Upper lobe of left lung (tissue), 6 donors: ENCODE measurements around the gene VANGL1. TPM values are rescaled to one million over a fixed set of nuclear protein-coding genes. Genes with fewer than 3 reads are reported as not detected.

Source experiments
- ATAC-seq, 2 donors: fragments of 200-7000 bp; cut with Tn5 transposase; one replicate each; pipeline ENCODE4 v1.9.1; 2022; ENCODE audit warnings: mild to moderate bottlenecking in 2 of 2, moderate library complexity in 2 of 2; ENCODE audit not compliant: low FRiP score in 2 of 2
- DNase-seq, 2 donors: peaks; one replicate each; pipeline ENCODE4 v3.0.0-alpha.2; 2019 to 2020
- H3K27ac ChIP-seq, 4 donors: fragments of 200-600 bp; sonication (generic); one replicate each; pipeline ENCODE4 v1.5.1; 2016 to 2019
- H3K27me3 ChIP-seq, 4 donors: fragments of 200-600 bp; sonication (generic); one replicate each; pipeline ENCODE4 v1.5.1; 2017 to 2019
- H3K36me3 ChIP-seq, 4 donors: fragments of 200-600 bp; sonication (generic); one replicate each; pipeline ENCODE4 v1.5.1; 2016 to 2019
- H3K4me1 ChIP-seq, 4 donors: fragments of 200-600 bp; sonication (generic); one replicate each; pipeline ENCODE4 v1.5.1; 2018 to 2019
- H3K4me3 ChIP-seq, 4 donors: fragments of 200-600 bp; sonication (generic); one replicate each; pipeline ENCODE4 v1.5.1; 2017 to 2019; ENCODE audit warnings: mild to moderate bottlenecking in 2 of 4, moderate library complexity in 1 of 4
- H3K9me3 ChIP-seq, 4 donors: fragments of 200-600 bp; sonication (generic); one replicate each; pipeline ENCODE4 v1.5.1; 2018 to 2019
- EP300 ChIP-seq, 4 donors: sonication (generic); formaldehyde crosslinking; IDR thresholded peaks; one replicate each; pipeline ENCODE4 v1.5.1; 2017; ENCODE audit warnings: antibody characterized with exemption in 4 of 4, control low read depth in 2 of 4
- POLR2A ChIP-seq, 4 donors: fragments of 450-650 bp; IDR thresholded peaks; one replicate each; pipeline ENCODE4 v1.5.1; 2016 to 2017; ENCODE audit warnings: antibody characterized with exemption in 4 of 4, mild to moderate bottlenecking in 2 of 4
- POLR2AphosphoS5 ChIP-seq, 2 donors: sonication (generic); formaldehyde crosslinking; IDR thresholded peaks; one replicate each; pipeline ENCODE4 v1.5.1; 2017; ENCODE audit warnings: antibody characterized with exemption in 2 of 2
- WGBS, 2 donors: methylation state at CpG; one replicate each; pipeline ENCODE4 v1.1.5; 2017 to 2018; 5-methylcytosine and 5-hydroxymethylcytosine counted together
- total RNA-seq, 6 donors: library from RNA; depleted of rRNA in 4 of 6; stranded (reverse); fragments of >200 nt in 4 of 6; gene quantifications; one replicate each; pipeline versions ENCODE4 v1.1.0 to v1.2.1, GENCODE V29; 2016 to 2021
- TF ChIP-seq, protein P1 (sequence below), 6 experiments: fragments of 450-650 bp in 4 of 6; fragments of 200-600 bp in 2 of 6; sonication (generic) in 2 of 6; IDR thresholded peaks; one replicate each; pipeline ENCODE4 v1.5.1; 2016 to 2019; ENCODE audit warnings: antibody characterized with exemption in 6 of 6
- donor health status: DM: no; HTN: no; CAD: no; lungs with moderate emphysema.
- donor health status: DM: no; HTN: yes; CAD: no; lungs with severe emphysema.

The VANGL1 gene
- total RNA-seq, 6 donors from 2014 or later = 3.1 to 11.4 (median 7.0) TPM

DNA sequence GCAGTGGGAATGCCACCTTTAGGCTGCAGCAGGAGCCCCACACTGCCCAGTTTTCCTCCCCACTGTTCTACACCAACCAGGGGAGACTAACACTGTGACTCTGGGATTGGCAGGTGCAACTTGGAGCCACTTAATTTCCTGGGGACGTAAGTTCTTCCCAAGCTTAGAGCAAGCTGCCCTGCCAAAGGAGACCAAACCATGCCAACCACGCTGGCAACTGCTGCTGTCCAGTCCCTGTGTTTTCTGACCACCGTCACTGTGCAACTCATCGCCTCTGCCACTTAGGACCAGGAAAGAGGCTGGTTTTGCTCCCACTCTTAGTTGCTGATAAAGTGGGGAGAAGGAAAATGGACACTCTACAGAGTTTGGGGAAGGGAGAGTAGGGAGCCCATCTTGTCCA, 50.5 kb downstream of the VANGL1 start:
- Histone ChIP-seq H3K4me3 (no peak overlapping the region), H3K27me3 (no peaks in the 10 kb centered on the region), H3K9me3 (no peaks in the 10 kb centered on the region), H3K27ac (no peak overlapping the region), H3K36me3 (peaks cover 0 to 16% (median 7%) of the 10 kb centered on the region in 4 donors), H3K4me1 (no peaks in the 10 kb centered on the region)
- ATAC-seq (no peak), DNase-seq (no peak)
- WGBS, 2 donors = 98% methylated on average over 4 of the region's 4 CpGs
- TF ChIP-seq POLR2A (IDR thresholded peaks at IDR 0.05) (no peak), EP300 (IDR thresholded peaks at IDR 0.05) (no peak), POLR2AphosphoS5 (IDR thresholded peaks at IDR 0.05) (no peak)
- TF ChIP-seq, protein P1, sequence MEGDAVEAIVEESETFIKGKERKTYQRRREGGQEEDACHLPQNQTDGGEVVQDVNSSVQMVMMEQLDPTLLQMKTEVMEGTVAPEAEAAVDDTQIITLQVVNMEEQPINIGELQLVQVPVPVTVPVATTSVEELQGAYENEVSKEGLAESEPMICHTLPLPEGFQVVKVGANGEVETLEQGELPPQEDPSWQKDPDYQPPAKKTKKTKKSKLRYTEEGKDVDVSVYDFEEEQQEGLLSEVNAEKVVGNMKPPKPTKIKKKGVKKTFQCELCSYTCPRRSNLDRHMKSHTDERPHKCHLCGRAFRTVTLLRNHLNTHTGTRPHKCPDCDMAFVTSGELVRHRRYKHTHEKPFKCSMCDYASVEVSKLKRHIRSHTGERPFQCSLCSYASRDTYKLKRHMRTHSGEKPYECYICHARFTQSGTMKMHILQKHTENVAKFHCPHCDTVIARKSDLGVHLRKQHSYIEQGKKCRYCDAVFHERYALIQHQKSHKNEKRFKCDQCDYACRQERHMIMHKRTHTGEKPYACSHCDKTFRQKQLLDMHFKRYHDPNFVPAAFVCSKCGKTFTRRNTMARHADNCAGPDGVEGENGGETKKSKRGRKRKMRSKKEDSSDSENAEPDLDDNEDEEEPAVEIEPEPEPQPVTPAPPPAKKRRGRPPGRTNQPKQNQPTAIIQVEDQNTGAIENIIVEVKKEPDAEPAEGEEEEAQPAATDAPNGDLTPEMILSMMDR (IDR thresholded peaks at IDR 0.05) = no peak

DNA sequence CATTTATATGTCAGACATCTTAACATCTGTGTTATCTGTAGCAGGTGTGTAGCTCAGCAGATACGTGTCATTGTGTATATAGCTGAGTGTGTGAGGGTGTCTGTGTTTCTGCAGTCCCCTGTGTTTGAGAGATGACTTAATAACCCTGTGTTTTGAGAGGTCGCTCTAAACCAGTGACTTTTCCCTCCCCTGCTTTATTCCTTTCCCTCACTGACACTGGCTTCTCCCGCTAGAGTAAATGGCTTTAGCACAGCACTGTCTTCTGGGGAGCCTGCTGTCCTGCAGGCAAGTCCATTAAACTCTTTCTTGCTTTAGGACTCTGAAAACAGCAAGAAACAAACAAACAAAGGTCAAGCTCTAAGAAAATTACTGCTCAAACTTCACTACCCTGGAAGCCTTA, 53.0 kb downstream of the VANGL1 start:
- Histone ChIP-seq H3K9me3 (no peaks in the 10 kb centered on the region), H3K4me3 (no peak overlapping the region), H3K4me1 (no peaks in the 10 kb centered on the region), H3K36me3 (peaks cover 0 to 16% (median 4%) of the 10 kb centered on the region in 4 donors), H3K27ac (no peak overlapping the region), H3K27me3 (no peaks in the 10 kb centered on the region)
- DNase-seq = no peak
- no peak for TF ChIP-seq EP300 (IDR thresholded peaks at IDR 0.05)
- TF ChIP-seq, protein P1 (IDR thresholded peaks at IDR 0.05) = no peak
- no peak for TF ChIP-seq POLR2A (IDR thresholded peaks at IDR 0.05)
- no peak for TF ChIP-seq POLR2AphosphoS5 (IDR thresholded peaks at IDR 0.05)
- WGBS, 2 donors = 86 to 91% methylated on average over 3 of the region's 3 CpGs
- ATAC-seq = no peak

DNA sequence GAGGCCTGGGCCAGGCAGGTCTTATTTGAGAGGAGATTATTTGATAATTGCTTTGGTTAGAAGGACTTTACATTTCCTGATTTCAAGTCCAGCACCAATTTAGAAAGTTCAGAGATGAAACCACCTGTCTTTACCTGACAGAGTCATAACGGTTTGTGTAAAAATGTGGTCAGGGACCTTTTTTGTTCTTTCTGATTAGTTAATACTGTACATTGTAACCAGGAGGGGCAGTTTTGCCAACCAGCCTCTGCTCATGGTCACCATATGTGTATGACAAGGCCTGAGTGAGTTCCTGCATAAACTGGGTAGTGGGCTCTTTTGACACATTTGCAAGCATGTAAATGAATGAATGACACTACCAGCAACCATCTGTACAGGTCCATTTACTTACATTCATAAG, 55.8 kb downstream of the VANGL1 start:
- Histone ChIP-seq H3K4me3 (no peak overlapping the region), H3K27me3 (no peaks in the 10 kb centered on the region), H3K27ac (no peak overlapping the region), H3K9me3 (no peaks in the 10 kb centered on the region), H3K36me3 (peaks cover 0 to 2% (median 0%) of the 10 kb centered on the region in 4 donors), H3K4me1 (no peaks in the 10 kb centered on the region)
- WGBS, 2 donors = 81 to 89% methylated on average over 1 of the region's 1 CpG
- TF ChIP-seq EP300 (IDR thresholded peaks at IDR 0.05) = no peak
- TF ChIP-seq POLR2AphosphoS5 (IDR thresholded peaks at IDR 0.05) = no peak
- no peak for TF ChIP-seq POLR2A (IDR thresholded peaks at IDR 0.05)
- TF ChIP-seq, protein P1 (IDR thresholded peaks at IDR 0.05) = no peak
- DNase-seq (no peak), ATAC-seq (no peak)

DNA sequence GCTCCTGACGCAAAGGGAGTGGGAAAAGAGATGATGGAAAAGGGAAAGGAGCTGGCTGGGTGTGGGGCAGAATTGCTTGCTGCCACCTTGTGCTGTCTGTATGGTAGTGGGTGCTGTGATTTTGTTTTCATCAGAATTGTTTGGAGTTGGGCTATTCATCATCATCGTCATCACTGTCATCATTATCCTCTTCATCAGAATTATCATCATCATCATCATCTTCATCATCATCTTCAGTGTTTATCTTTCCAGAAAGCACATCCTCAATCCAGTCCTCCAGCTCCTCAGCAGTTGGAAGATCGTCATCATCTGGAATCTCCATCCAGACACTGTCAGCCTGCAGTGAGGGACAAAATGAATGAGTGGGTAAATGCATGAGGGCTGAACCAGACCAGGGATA, 59.3 kb downstream of the VANGL1 start:
- Histone ChIP-seq H3K4me3 (no peak overlapping the region), H3K36me3 (no peaks in the 10 kb centered on the region), H3K27me3 (no peaks in the 10 kb centered on the region), H3K9me3 (no peaks in the 10 kb centered on the region), H3K27ac (no peak overlapping the region), H3K4me1 (no peaks in the 10 kb centered on the region)
- no peak for TF ChIP-seq POLR2AphosphoS5 (IDR thresholded peaks at IDR 0.05)
- TF ChIP-seq, protein P1 (IDR thresholded peaks at IDR 0.05) = no peak
- TF ChIP-seq EP300 (IDR thresholded peaks at IDR 0.05) = no peak
- TF ChIP-seq POLR2A (IDR thresholded peaks at IDR 0.05) = no peak
- ATAC-seq = no peak
- 71 to 96% methylated on average over 3 of the region's 3 CpGs for WGBS, 2 donors
- DNase-seq = no peak

DNA sequence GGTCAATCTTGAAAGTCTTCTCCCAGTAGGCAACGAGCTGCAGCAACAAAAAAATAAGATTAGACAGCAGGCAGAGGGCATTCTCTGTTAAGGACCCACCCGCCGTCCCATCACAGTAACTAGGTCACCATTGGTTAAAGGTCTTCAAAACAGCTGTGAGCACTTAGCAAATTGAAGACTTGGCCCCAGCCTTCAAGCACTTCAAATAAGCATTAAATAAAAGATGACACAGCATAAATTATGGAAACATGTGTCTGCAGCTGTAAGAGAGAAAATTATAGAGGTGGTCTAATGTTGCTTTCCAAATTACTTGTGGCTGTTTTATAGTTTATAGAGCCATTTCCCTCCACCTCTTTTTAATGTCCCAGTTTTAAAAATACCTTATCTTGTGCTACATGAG, 61.2 kb downstream of the VANGL1 start:
- H3K4me3 ChIP-seq = no peak overlapping the region
- no peak overlapping the region for H3K27ac ChIP-seq
- DNase-seq = no peak
- H3K36me3 ChIP-seq = no peaks in the 10 kb centered on the region
- no peaks in the 10 kb centered on the region for H3K4me1 ChIP-seq
- 68 to 77% methylated on average over 3 of the region's 3 CpGs for WGBS, 2 donors
- no peaks in the 10 kb centered on the region for H3K9me3 ChIP-seq
- TF ChIP-seq, protein P1 (IDR thresholded peaks at IDR 0.05) = no peak
- TF ChIP-seq POLR2A (IDR thresholded peaks at IDR 0.05) (no peak), POLR2AphosphoS5 (IDR thresholded peaks at IDR 0.05) (no peak), EP300 (IDR thresholded peaks at IDR 0.05) (no peak)
- no peak for ATAC-seq
- no peaks in the 10 kb centered on the region for H3K27me3 ChIP-seq
